Left kidney (tissue), 2 donors: ENCODE measurements around the gene CASZ1. TPM values are rescaled to one million over a fixed set of nuclear protein-coding genes. Genes with fewer than 3 reads are reported as not detected.

ENCODE experiments used
- DNase-seq: peaks from one replicate; pipeline ENCODE4 v3.0.0-alpha.2; 2013
- polyA plus RNA-seq: library from polyadenylated mRNA; unstranded; fragments of 120-200 nt; gene quantifications from one replicate; pipeline ENCODE4 v1.2.1, GENCODE V29; 2013; ENCODE audit not compliant: insufficient read length

The CASZ1 gene
- polyA plus RNA-seq, 1 donor: 18.0 TPM

GRCh38 chr1:10625076-10625475 lies 171.4 kb downstream of the CASZ1 start:
- no peak for DNase-seq

- no peak for DNase-seq
These were observed 172.0 kb downstream of the CASZ1 start for GRCh38 chr1:10624256-10625050.

- no peak for DNase-seq
These were observed 172.7 kb downstream of the CASZ1 start for GRCh38 chr1:10623686-10624145.

GRCh38 chr1:10622910-10623685 lies 173.3 kb downstream of the CASZ1 start:
- DNase-seq: no peak

- DNase-seq: no peak
These were observed 174.5 kb downstream of the CASZ1 start for GRCh38 chr1:10621906-10622305.

GRCh38 chr1:10620776-10621175 lies 175.7 kb downstream of the CASZ1 start:
- DNase-seq: no peak

GRCh38 chr1:10617931-10618885 lies 178.2 kb downstream of the CASZ1 start:
- DNase-seq: no peak

- DNase-seq: no peak
These were observed 179.1 kb downstream of the CASZ1 start for GRCh38 chr1:10617318-10617717.

- DNase-seq: no peak
These were observed 179.8 kb downstream of the CASZ1 start for GRCh38 chr1:10616696-10617095.

GRCh38 chr1:10615932-10616671 lies 180.3 kb downstream of the CASZ1 start:
- no peak for DNase-seq

- DNase-seq: no peak
These were observed 181.1 kb downstream of the CASZ1 start for GRCh38 chr1:10615332-10615731.

- DNase-seq: no peak
These were observed 181.8 kb downstream of the CASZ1 start for GRCh38 chr1:10614377-10615225.

GRCh38 chr1:10613861-10614260 lies 182.6 kb downstream of the CASZ1 start:
- DNase-seq: no peak

- no peak for DNase-seq
These were observed 183.1 kb downstream of the CASZ1 start for GRCh38 chr1:10613340-10613739.

- DNase-seq: no peak
These were observed 183.8 kb downstream of the CASZ1 start for GRCh38 chr1:10612436-10613160.

GRCh38 chr1:10610901-10611600 lies 185.4 kb downstream of the CASZ1 start:
- DNase-seq: no peak

GRCh38 chr1:10608690-10609089 lies 187.8 kb downstream of the CASZ1 start:
- DNase-seq: no peak

GRCh38 chr1:10607228-10607627 lies 189.2 kb downstream of the CASZ1 start:
- DNase-seq: no peak

GRCh38 chr1:10606064-10606463 lies 190.4 kb downstream of the CASZ1 start:
- DNase-seq: no peak
